GM18517 (cell line): Measurements from ENCODE around the gene MAP1LC3C.
"Not testable (repeated sequence)": the region's sequence is repeated elsewhere in the genome, so short reads cannot be mapped to it uniquely, and the experiment has no call there.

Source experiments
- ATAC-seq: cut with Tn5 transposase; IDR thresholded peaks from one replicate; pipeline ENCODE4 v1.9.1; 2021; ENCODE audit warnings: mild to moderate bottlenecking, moderate library complexity; ENCODE audit not compliant: unreplicated experiment

MAP1LC3C gene

GRCh38 chr1:241994171-241994570 is 4.7 kb downstream of the MAP1LC3C start:
- no peak for ATAC-seq

DNA sequence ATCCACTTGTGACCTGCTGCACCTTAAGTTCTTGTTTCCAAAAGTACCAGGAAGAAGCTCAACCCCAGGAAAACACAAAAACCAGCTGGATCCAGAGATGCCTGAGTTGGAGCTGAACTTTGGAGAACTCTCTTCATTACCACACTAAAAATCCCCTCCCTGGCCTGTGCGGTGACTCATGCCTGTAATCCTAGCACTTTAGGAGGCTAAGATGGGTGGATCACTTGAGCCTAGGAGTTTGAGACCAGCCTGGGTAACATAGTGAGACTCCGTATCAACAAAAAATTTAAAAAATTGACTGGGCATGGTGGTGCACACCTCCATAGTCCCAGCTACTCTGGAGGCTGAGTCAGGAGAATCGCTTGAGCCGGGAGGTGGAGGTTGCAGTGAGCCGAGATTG is 6.2 kb downstream of the MAP1LC3C start:
- no peak for ATAC-seq

DNA sequence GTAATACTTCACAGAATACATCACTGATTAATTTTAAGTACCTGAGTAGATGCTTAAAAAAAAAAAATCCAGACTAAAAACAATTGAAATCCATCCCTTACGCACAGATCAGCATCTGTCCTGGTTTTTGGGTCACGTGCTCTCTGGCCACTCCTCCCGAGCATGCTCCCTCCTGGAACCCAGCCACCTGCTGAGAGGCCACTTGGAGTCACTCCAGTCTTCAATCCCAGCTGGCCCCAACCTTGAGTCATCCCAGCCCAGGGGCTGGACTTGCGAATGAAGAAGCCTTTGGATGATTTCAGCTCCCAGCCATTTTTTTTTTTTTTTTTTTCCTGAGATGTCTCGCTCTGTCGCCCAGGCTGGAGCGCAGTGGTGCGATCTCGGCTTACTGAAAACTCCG is 8.9 kb downstream of the MAP1LC3C start:
- ATAC-seq, result no peak

- not testable (repeated sequence) for ATAC-seq
Measured at GRCh38 chr1:241988389-241988930, 10.4 kb downstream of the MAP1LC3C start.

- ATAC-seq, result no peak
Measured at GRCh38 chr1:241985787-241986186, 13.1 kb downstream of the MAP1LC3C start.

DNA sequence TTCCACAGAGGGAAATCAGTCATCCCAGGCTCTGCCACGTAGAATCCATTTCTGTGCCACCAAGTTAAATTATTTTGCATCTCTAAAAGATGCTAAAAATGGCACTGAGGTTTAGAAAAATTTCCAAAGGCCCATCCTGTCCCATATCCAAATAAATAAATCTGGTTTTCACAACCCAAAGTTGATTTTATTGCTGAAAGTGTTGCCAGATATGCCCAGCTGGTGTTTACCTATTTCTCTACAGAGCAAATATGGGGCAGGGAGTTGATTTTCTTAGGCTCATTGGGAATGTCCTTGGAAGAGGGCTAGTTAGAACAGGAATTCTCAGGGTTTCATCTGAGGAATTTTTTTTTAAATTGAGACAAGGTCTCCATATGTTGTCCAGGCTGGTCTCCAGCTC is 19.0 kb downstream of the MAP1LC3C start:
- no peak for ATAC-seq

DNA sequence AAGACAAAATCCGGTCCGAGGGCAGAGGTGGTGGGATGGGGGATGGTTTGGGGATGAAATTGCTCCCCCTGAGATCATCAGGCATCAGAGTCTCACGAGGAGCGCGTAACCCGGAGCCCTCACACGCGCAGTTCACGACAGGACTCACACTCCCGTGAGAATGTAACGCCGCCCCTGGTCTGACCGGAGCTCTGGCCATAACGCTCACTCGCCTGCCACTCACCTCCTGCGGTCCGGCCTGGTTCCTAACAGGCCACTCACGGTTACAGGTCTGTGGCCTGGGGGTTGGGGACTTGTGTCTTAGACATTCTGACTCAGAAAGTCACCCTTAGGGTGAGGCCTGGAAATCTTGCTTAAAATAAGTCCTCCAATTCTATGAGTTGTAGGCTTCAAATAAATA is 19.8 kb downstream of the MAP1LC3C start:
- ATAC-seq, result no peak

GRCh38 chr1:241976229-241976628 is 22.7 kb downstream of the MAP1LC3C start:
- no peak for ATAC-seq

DNA sequence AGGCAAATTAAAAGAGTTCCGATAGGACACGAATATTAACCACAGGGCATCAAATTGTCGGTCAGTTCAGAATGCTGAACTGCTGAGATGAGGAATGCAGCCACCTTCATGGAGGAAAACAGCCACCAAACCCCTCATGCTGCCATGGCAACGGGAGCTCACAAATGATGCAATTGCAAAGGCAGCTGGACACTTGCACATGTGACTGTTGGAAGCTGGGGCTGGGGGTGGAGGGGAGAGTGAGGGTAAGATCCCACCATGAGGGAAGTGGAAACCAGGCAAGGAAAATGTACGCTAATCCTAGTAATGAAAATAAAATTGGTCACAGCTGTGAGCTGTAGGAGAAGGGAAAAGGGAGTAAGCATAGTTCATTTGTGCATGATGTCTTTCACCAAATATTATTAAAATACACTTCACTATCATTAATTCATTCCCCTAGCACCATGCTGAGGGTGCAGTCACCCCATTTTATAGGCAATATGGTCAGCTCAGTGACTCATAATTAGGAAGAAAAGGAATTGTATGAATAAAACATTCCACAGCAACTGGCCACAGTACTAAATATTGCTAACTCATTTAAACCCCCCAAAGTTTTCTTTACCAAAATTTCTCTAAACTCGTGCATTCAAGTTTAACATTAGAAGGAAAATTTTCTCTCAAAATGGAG is 26.1 kb downstream of the MAP1LC3C start:
- no peak for ATAC-seq

DNA sequence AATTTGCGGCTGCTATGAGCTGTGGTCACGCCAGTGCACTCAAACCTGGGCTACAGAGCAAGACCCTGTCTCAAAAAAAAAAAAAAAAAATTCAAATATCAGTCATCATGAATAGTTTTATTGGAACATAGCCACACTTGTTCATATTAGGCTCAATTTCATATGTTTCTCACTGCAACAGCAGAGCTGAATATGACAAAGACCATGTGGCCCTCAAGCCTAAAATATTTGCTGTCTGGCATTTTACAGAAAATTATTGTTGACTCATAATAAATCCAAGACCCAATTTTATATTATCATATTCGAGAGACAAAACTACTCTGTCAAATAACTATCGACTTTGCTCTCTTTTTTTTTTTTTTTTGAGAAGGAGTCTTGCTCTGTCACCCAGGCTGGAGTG is 30.3 kb downstream of the MAP1LC3C start:
- ATAC-seq, result no peak

DNA sequence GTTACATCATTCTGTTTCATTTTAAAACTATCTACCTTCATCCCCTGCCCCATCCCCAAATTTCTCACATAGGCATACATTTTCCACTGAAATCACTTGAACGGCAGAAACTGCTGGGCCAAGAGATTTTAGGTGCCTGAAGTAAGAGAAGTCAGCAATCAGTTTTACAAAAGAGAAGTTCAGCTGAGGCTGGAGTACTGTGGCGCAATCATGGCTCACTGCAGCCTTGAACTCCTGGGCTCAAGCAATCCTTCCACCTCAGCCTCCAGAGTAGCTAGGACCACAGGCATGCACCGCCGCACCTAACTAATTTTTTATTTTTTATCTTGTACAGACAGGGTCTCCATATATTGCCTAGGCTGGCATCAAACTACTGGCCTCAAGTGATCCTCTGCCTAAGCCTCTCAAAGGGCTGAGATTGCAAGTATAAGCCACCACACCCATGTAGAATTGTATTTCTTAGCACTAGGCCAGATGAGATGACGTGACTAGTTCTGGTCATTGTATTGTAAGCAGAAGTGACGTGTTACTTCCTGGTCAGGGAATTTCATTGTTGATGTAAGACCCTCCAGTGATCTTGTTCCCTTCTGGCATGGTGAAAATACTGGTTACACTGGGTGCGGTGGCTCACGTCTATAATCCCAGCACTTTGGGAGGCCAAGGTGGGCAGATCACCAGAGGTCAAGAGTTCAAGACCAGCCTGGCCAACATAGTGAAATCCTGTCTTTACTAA is 34.2 kb downstream of the MAP1LC3C start:
- ATAC-seq, result no peak

- no peak for ATAC-seq
Measured at GRCh38 chr1:241963722-241964121, 35.2 kb downstream of the MAP1LC3C start.

- no peak for ATAC-seq
Measured at GRCh38 chr1:241962153-241962552, 36.7 kb downstream of the MAP1LC3C start.

DNA sequence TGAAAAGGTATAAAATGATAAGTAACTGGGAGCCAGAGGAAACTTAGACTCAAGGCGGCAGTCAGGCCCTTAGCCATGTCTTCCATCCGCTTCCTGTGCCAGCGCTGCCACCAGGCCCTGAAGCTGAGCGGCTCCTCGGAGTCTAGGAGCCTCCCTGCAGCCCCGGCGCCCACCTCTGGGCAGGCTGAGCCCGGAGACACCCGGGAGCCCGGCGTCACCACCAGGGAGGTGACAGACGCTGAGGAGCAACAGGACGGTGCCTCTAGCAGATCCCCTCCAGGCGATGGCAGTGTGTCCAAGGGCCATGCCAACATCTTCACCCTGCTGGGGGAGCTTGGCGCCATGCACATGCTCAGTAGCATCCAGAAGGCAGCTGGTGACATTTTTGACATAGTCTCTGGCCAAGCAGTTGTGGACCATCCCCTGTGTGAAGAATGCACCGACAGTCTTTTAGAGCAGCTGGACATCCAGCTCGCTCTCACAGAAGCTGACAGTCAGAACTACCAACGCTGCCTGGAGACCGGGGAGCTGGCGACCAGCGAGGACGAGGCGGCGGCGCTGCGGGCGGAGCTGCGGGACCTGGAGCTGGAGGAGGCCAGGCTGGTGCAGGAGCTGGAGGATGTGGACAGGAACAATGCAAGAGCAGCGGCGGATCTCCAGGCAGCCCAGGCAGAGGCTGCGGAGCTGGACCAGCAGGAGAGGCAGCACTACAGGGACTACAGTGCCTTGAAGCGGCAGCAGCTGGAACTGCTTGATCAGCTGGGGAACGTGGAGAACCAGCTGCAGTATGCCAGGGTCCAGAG is 41.0 kb downstream of the MAP1LC3C start, which contains the start of gene BECN2:
TSS of gene BECN2 (plus strand) at position 76 of the 803 bp plus-strand sequence. CDS start at position 76, 0 bp downstream.
- ATAC-seq, result no peak

DNA sequence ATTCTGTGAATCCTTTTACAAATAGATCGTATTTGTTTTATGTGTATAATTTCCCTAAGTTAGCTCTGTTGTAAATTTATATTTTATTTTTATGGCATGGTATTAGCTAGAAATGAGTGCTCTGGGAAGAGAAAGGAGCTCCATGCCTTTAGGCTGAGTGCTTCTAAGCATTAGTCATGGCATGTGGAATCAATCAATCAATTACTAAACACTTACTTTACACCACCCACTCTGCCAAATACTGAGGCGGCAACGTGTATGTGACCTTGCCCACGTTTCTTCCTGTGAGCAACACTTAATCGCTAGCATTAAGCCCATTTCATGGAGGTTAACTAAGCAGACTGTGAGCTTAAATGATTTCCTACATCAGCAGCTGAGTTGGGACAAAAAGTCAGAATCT is 48.5 kb downstream of the MAP1LC3C start:
- ATAC-seq, result no peak

GRCh38 chr1:241947354-241947753 is 51.5 kb downstream of the MAP1LC3C start:
- ATAC-seq, result no peak
